ENCODE measurements around the gene POLR1E. TPM values are rescaled to one million over a fixed set of nuclear protein-coding genes. Genes with fewer than 3 reads are reported as not detected.

The POLR1E gene
- total and polyA plus RNA-seq, 9 of the 15 experiments (the other 6 are each of a cell fraction or from before 2014, with no cell fraction given) = 18.9 to 102 (median 74.4) TPM

- TF ChIP-seq, protein P1, sequence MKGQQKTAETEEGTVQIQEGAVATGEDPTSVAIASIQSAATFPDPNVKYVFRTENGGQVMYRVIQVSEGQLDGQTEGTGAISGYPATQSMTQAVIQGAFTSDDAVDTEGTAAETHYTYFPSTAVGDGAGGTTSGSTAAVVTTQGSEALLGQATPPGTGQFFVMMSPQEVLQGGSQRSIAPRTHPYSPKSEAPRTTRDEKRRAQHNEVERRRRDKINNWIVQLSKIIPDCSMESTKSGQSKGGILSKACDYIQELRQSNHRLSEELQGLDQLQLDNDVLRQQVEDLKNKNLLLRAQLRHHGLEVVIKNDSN (CRISPR knock-in tag; IDR thresholded peaks at IDR 0.05) = peak; percentile 72
- TF ChIP-seq ZNF57 (CRISPR knock-in tag; IDR thresholded peaks at IDR 0.05) = no peak
- TF ChIP-seq ADNP (tag; IDR thresholded peaks at IDR 0.05) = no peak
- no peak; the same call in 1 of the 2 replicates for TF ChIP-seq CEBPG (CRISPR knock-in tag; IDR thresholded peaks at IDR 0.05)
- TF ChIP-seq CEBPG (tag; conservative IDR thresholded peaks at IDR 0.05 in 1 of 2, IDR thresholded peaks at IDR 0.05 in 1 of 2) = peak; percentile 67 to 90
- TF ChIP-seq HMG20A (CRISPR knock-in tag; conservative IDR thresholded peaks at IDR 0.05) = no peak
- peak; percentile 78; the same call in 1 of the 2 replicates for TF ChIP-seq HDAC2 (IDR thresholded peaks at IDR 0.05)
- no peak for TF ChIP-seq DNMT1 (IDR thresholded peaks at IDR 0.05)
- 0 out of 2 replicates have a peak, but pooled peaks have one; percentile 14 for TF ChIP-seq ETV5 (CRISPR knock-in tag; IDR thresholded peaks at IDR 0.05; ENCODE audit: low read depth)
- TF ChIP-seq CAMTA2 (CRISPR knock-in tag; conservative IDR thresholded peaks at IDR 0.05) = no peak
- TF ChIP-seq XRCC4 (IDR thresholded peaks at IDR 0.05; ENCODE audit: extremely low read depth, insufficient read depth, insufficient read length) = no peak
- no peak for TF ChIP-seq KAT8 (IDR thresholded peaks at IDR 0.05; ENCODE audit: low read depth)
- TF ChIP-seq RBM22 (IDR thresholded peaks at IDR 0.05; ENCODE audit: low read depth, low read length, poor library complexity, severe bottlenecking) = no peak
- TF ChIP-seq, protein P2, sequence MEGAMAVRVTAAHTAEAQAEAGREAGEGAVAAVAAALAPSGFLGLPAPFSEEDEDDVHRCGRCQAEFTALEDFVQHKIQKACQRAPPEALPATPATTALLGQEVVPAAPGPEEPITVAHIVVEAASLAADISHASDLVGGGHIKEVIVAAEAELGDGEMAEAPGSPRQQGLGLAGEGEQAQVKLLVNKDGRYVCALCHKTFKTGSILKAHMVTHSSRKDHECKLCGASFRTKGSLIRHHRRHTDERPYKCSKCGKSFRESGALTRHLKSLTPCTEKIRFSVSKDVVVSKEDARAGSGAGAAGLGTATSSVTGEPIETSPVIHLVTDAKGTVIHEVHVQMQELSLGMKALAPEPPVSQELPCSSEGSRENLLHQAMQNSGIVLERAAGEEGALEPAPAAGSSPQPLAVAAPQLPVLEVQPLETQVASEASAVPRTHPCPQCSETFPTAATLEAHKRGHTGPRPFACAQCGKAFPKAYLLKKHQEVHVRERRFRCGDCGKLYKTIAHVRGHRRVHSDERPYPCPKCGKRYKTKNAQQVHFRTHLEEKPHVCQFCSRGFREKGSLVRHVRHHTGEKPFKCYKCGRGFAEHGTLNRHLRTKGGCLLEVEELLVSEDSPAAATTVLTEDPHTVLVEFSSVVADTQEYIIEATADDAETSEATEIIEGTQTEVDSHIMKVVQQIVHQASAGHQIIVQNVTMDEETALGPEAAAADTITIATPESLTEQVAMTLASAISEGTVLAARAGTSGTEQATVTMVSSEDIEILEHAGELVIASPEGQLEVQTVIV (CRISPR knock-in tag; IDR thresholded peaks at IDR 0.05; ENCODE audit: borderline replicate concordance) = no peak
- TF ChIP-seq, protein P3, sequence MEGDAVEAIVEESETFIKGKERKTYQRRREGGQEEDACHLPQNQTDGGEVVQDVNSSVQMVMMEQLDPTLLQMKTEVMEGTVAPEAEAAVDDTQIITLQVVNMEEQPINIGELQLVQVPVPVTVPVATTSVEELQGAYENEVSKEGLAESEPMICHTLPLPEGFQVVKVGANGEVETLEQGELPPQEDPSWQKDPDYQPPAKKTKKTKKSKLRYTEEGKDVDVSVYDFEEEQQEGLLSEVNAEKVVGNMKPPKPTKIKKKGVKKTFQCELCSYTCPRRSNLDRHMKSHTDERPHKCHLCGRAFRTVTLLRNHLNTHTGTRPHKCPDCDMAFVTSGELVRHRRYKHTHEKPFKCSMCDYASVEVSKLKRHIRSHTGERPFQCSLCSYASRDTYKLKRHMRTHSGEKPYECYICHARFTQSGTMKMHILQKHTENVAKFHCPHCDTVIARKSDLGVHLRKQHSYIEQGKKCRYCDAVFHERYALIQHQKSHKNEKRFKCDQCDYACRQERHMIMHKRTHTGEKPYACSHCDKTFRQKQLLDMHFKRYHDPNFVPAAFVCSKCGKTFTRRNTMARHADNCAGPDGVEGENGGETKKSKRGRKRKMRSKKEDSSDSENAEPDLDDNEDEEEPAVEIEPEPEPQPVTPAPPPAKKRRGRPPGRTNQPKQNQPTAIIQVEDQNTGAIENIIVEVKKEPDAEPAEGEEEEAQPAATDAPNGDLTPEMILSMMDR (IDR thresholded peaks at IDR 0.05 in 2 of 3, conservative IDR thresholded peaks at IDR 0.05 in 1 of 3; ENCODE audit: insufficient read depth in 2 of 3, low read depth in 1 of 3, low read length in 3 of 3) = 0 out of 6 replicates have a peak, but pooled peaks of 1 of the 3 experiments have one; percentile 5
- TF ChIP-seq YY1 (IDR thresholded peaks at IDR 0.05; ENCODE audit: borderline replicate concordance in 1 of 3, control insufficient read depth in 1 of 3, extremely low read depth in 1 of 3, insufficient read depth in 3 of 3, insufficient read length in 1 of 3, insufficient replicate concordance in 2 of 3, low read depth in 1 of 3, low read length in 2 of 3) = peak in 1 of 3 experiments; percentile 71
- TF ChIP-seq MBD2 (IDR thresholded peaks at IDR 0.05; ENCODE audit: borderline replicate concordance, low read depth) = peak; percentile 97
- TF ChIP-seq ZNF263 (CRISPR knock-in tag; IDR thresholded peaks at IDR 0.05; ENCODE audit: borderline replicate concordance) = no peak
Observed at GRCh38 chr9:37465249-37466036, 20.3 kb upstream of the POLR1E start, which contains the start of gene ZBTB5 (continued).

Data from K562 (cell line).